Neural cell (in vitro differentiated cells): ENCODE measurements around the gene SCARB2.

ENCODE experiments used
- CTCF ChIP-seq: fragments of 450-650 bp; IDR thresholded peaks from 2 replicates; pipeline ENCODE4 v1.5.1; 2014; ENCODE audit warnings: antibody characterized with exemption, mild to moderate bottlenecking, moderate library complexity; ENCODE audit not compliant: poor library complexity, severe bottlenecking
- EZH2 ChIP-seq: fragments of 200-600, 300-800 bp; shearing (Covaris generic), sonication (generic); IDR thresholded peaks from 2 replicates; pipeline ENCODE4 v1.6.1; 2014; ENCODE audit warnings: antibody characterized with exemption, low read length, borderline replicate concordance, mild to moderate bottlenecking; ENCODE audit not compliant: insufficient read depth, poor library complexity, severe bottlenecking
- MXI1 ChIP-seq: fragments of 450-650 bp; conservative IDR thresholded peaks from 2 replicates; pipeline ENCODE4 v1.6.1; 2014; ENCODE audit warnings: antibody characterized with exemption, mild to moderate bottlenecking; ENCODE audit not compliant: poor library complexity, severe bottlenecking
- POLR2AphosphoS5 ChIP-seq: IDR thresholded peaks from 2 replicates; pipeline ENCODE4 v1.6.1; 2012
- TAF1 ChIP-seq: IDR thresholded peaks from 2 replicates; pipeline ENCODE4 v1.6.1; 2012; ENCODE audit warnings: low read depth

DNA sequence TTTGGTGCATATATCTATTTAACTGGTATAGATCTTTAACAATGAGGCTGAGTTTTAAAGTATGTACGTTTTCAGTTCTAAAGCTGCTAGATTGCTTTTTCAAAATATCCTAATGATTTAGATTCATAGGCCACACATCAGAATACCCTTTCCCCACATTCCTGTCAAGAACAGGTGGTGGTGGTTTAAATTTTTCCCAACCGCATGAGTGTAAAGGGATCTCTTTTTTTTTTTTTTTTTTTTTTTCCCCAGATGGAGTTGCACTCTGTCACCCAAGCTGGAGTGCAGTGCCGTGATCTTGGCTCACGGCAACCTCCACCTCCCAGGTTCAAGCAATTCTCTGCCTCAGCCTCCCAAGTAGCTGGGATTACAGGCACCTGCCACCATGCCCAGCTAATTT lies 93.4 kb downstream of the SCARB2 start:
- no peak for TF ChIP-seq CTCF
- TF ChIP-seq EZH2 = no peak
- no peak for TF ChIP-seq POLR2AphosphoS5
- no peak for TF ChIP-seq MXI1
- no peak for TF ChIP-seq TAF1
